Retinal pigment epithelial cell (primary cell): ENCODE measurements around the gene TCOF1.
A peak's percentile ranks its signal among the peaks of the same experiment; 100 is the strongest.

Experiments
- DNase-seq: peaks from one replicate; pipeline ENCODE4 v3.0.0-alpha.2; 2010; ENCODE audit warnings: low read depth
- H3K4me3 ChIP-seq: 2 replicates; pipeline ENCODE4 v1.5.1; 2011; ENCODE audit warnings: mild to moderate bottlenecking, low read length, control low read depth, moderate library complexity
- TF ChIP-seq, protein P1 (sequence below): conservative IDR thresholded peaks from 2 replicates; pipeline ENCODE4 v1.5.1; 2011; ENCODE audit warnings: low read depth, low read length, control low read depth, inconsistent platforms

TCOF1 gene

DNA sequence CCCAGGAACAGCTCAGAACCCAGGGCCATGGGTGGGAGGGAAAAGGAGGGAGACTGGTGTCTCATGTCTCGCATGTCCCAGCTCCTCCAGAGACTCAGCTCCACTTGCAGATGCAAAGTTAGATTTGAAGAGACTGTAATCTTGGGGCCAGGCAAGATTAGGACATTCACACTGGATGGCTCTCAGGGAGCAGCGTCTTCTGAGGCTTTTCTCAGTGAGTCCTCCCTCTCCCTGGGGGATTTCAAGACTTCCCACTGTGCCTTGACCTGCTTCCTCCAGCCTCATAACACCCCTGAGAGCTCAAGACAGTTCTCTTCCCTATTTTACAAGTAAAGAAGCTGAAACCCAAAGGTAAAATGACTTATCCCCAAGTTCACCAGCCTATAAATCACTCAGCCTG is 10.5 kb upstream of the TCOF1 start:
- TF ChIP-seq, protein P1, sequence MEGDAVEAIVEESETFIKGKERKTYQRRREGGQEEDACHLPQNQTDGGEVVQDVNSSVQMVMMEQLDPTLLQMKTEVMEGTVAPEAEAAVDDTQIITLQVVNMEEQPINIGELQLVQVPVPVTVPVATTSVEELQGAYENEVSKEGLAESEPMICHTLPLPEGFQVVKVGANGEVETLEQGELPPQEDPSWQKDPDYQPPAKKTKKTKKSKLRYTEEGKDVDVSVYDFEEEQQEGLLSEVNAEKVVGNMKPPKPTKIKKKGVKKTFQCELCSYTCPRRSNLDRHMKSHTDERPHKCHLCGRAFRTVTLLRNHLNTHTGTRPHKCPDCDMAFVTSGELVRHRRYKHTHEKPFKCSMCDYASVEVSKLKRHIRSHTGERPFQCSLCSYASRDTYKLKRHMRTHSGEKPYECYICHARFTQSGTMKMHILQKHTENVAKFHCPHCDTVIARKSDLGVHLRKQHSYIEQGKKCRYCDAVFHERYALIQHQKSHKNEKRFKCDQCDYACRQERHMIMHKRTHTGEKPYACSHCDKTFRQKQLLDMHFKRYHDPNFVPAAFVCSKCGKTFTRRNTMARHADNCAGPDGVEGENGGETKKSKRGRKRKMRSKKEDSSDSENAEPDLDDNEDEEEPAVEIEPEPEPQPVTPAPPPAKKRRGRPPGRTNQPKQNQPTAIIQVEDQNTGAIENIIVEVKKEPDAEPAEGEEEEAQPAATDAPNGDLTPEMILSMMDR = no peak

DNA sequence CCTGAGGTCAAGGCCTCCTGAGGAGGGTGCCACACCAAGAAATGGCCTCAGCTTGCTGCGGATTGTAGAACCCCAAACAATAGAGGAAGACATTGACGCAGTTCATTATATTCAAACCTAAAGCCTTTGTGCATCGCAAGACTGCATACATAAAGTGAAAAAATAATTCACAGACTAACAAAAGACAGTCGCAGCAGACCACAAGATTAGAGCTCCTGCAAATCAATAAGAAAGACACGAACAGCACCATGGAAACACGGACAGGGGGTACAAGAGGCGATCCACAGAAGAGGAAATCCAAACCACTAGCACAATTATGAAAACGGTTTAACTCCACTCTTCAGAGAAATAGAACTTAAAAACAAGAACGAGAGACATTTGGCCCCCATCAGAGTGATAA is 10.0 kb upstream of the TCOF1 start:
- H3K4me3 ChIP-seq = no peak overlapping the region
- no peak for DNase-seq
- TF ChIP-seq, protein P1 = no peak

More for the DNA sequence above, 10.5 kb upstream of the TCOF1 start:
- DNase-seq = no peak
- H3K4me3 ChIP-seq = no peak overlapping the region

DNA sequence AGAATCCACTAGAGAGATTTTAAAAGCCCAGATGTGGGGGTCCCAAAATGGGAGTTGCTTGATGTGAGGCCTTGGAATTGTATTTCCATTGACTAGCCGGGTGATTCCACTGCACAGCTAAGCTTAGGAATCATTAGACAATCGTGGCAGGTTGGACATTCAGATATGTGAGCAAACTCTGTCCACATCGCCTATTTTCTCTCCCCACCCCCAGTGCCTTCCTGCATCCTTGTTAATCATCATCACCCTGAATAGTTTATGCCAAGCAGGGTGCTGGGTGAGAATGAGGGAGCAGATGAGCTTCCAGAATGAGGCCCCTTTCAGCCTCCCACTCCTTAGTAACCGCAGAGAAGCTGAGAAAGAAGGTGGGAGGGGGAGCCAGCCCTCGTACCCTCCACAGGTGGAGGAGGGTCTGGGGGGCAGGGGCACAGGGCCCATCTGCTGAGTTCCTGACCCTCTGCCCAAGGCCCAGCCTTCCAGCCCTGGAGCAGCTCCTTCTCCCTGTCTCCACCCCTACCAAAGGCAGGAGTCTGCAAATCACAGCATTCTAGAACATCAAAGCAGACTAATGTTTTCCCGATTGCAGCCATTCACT is 7.7 kb upstream of the TCOF1 start:
- no peak for DNase-seq
- TF ChIP-seq, protein P1 = no peak
- no peak overlapping the region for H3K4me3 ChIP-seq

DNA sequence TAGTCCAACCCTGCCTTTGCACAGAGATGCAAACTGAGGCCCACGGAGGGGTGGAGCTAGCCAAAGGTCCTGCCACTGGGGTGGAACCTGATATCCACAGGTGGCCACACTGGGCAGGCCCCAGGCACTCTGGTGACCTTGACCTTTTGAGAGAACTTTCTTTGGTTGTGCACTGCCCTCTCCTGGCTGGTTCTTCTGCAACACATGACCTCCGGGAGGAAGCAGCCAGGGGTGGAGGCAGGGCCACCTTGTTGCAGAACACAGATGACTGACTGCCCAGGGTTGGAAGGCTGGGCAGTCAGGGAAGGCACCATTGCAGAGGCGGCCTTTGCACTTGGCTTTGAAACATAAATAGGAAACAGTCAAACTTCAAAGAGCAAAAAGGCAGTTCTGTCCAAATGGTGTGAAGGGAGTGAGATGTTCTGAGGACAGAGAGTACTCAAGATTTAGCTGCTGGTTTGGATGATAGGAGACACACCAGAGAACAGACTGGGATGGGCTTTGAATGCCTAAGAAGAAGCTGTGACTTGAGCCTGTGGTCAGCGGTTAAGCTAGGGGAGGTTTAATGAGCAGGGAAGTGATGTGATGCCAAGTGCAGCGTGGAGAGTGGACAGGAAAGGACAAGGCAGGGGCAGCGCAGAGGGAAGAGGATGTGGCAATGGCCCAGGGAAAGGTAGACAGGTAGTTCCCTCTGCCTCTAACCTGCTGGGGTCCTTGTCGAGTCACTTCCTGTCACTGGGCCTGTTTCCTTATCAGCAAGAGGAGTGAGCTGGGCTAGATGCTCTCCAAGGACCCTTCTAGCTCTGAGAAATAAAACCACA is 6.8 kb upstream of the TCOF1 start:
- peak; percentile 51 for DNase-seq
- no peak overlapping the region for H3K4me3 ChIP-seq
- TF ChIP-seq, protein P1 = peak; percentile 72

DNA sequence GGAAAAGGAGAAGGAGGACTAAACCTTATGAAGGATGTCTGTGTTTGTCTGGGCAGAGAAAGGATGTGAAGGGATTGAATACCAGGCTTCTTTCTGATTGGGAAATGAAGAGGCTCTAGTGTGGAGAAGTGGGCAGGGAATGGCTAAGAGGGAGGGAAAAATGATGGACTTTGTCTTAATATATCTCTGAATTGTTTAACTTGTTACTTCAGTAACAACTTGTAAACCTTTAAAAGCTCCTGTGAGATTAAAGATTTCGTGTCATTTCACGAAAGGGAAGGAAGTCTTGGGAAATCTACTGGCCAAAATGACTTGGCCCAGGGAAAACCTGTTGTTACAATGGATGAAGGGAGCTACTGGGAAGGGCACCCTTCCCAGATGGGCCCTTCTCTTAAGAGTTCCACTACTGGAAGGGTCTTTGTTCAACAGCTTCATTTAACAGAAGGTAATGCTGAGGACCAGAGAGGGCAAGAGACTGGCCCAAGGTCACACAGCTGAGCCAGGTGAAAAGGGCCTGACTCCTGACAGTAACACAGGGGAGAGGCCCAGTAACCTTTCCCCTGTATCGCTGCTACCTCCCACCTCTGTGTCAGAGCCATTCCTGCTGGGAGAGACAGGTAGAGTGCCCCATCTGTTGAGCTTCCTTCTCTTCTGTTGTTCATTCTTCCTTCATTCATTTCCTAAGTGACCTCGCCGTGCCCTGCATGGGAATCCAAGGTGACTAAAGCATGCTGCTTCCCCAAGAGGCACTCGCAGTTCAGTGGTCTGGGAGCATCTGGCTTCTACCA is 5.1 kb upstream of the TCOF1 start:
- no peak for DNase-seq
- TF ChIP-seq, protein P1 = no peak

DNA sequence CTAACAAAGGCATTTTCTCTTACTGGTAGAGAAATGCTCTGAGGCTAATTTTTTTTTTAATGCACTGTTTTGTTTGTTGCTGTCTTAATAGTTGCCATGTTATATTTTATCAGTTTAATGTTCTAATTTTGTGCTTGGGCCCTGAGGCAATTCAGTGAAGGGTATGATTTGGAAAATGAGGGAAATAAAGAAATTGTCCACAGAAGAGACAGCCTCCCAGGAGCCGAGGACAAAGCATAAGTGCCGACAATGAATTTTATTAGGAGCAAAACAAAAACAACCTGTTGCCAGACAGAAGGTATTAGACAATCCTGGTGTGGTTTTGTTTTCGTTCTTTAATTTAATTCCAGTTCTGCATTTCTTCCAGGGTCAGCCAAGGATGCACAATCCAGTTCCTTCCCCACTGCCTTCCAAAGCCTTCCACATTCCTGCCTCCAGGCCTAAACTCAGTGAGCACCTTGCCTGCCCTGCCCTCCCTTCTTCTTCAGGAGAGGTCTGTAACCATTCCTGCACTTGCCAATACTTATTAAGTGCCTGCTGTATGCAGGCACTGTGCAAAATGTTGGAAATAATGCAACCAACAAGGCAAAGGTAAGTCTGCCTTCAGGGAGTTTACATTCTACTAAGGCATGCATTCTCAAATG is 4.3 kb upstream of the TCOF1 start:
- TF ChIP-seq, protein P1 = no peak
- DNase-seq = no peak
- H3K4me3 ChIP-seq = no peak overlapping the region

More for the DNA sequence above, 5.1 kb upstream of the TCOF1 start:
- H3K4me3 ChIP-seq = no peak overlapping the region
